DND-41 (cell line): ENCODE data around the gene NGFR.

Source experiments
- EZH2 ChIP-seq: IDR thresholded peaks from 3 replicates; pipeline ENCODE4 v1.6.1; 2012; ENCODE audit warnings: borderline replicate concordance, low read depth, mild to moderate bottlenecking, moderate library complexity, low read length, inconsistent platforms; ENCODE audit not compliant: severe bottlenecking
- TF ChIP-seq, protein P1 (sequence below): IDR thresholded peaks from 2 replicates; pipeline ENCODE4 v1.5.1; 2012; ENCODE audit warnings: borderline replicate concordance, low read length, moderate library complexity, mild to moderate bottlenecking; ENCODE audit not compliant: poor library complexity, severe bottlenecking; ENCODE audit errors: extremely low read depth

GRCh38 chr17:49516180-49516579 lies 21.1 kb downstream of the NGFR start:
- TF ChIP-seq, protein P1, sequence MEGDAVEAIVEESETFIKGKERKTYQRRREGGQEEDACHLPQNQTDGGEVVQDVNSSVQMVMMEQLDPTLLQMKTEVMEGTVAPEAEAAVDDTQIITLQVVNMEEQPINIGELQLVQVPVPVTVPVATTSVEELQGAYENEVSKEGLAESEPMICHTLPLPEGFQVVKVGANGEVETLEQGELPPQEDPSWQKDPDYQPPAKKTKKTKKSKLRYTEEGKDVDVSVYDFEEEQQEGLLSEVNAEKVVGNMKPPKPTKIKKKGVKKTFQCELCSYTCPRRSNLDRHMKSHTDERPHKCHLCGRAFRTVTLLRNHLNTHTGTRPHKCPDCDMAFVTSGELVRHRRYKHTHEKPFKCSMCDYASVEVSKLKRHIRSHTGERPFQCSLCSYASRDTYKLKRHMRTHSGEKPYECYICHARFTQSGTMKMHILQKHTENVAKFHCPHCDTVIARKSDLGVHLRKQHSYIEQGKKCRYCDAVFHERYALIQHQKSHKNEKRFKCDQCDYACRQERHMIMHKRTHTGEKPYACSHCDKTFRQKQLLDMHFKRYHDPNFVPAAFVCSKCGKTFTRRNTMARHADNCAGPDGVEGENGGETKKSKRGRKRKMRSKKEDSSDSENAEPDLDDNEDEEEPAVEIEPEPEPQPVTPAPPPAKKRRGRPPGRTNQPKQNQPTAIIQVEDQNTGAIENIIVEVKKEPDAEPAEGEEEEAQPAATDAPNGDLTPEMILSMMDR = no peak
- no peak for TF ChIP-seq EZH2
